OCI-LY1 (cell line): Measurements from ENCODE around the gene OARD1.

Source experiments
- H2AFZ ChIP-seq: fragments of 200-600 bp; sonication (generic), shearing (Covaris generic); 2 replicates; pipeline ENCODE4 v1.6.0; 2014; ENCODE audit warnings: antibody characterized with exemption, mild to moderate bottlenecking, low read length
- H3F3A ChIP-seq: fragments of 200-600 bp; sonication (generic), shearing (Covaris generic); 2 replicates; pipeline ENCODE4 v1.6.0; 2014; ENCODE audit warnings: mild to moderate bottlenecking, antibody characterized with exemption, low read length, moderate library complexity; ENCODE audit not compliant: insufficient read depth
- H3K27ac ChIP-seq: fragments of 200-600 bp; sonication (generic); 2 replicates; pipeline ENCODE4 v1.5.1; 2014; ENCODE audit warnings: low read length, mixed run types, mild to moderate bottlenecking, low read depth; ENCODE audit not compliant: poor library complexity, severe bottlenecking
- H3K27me3 ChIP-seq: fragments of 200-600 bp; sonication (generic); 2 replicates; pipeline ENCODE4 v1.6.0; 2014; ENCODE audit warnings: antibody characterized with exemption, mild to moderate bottlenecking, low read length, moderate library complexity; ENCODE audit not compliant: insufficient read depth
- H3K36me3 ChIP-seq: fragments of 200-600 bp; sonication (generic); 2 replicates; pipeline ENCODE4 v1.6.1; 2014; ENCODE audit warnings: mild to moderate bottlenecking, antibody characterized with exemption, low read length, moderate library complexity, mixed read lengths; ENCODE audit not compliant: insufficient read depth
- H3K4me1 ChIP-seq: fragments of 200-600 bp; sonication (generic); 2 replicates; pipeline ENCODE4 v1.5.1; 2014; ENCODE audit warnings: mild to moderate bottlenecking, low read length, moderate library complexity; ENCODE audit not compliant: insufficient read depth, severe bottlenecking
- H3K4me2 ChIP-seq: fragments of 200-600 bp; sonication (generic), shearing (Covaris generic); 2 replicates; pipeline ENCODE4 v1.6.1; 2014; ENCODE audit warnings: low read length
- H3K4me3 ChIP-seq: fragments of 200-600 bp; sonication (generic); 2 replicates; pipeline ENCODE4 v1.5.1; 2014; ENCODE audit warnings: low read length, low read depth, mild to moderate bottlenecking, mixed read lengths; ENCODE audit not compliant: poor library complexity, severe bottlenecking
- H3K79me2 ChIP-seq: fragments of 200-600 bp; shearing (Covaris generic); 2 replicates; pipeline ENCODE4 v1.6.1; 2016; ENCODE audit warnings: mixed run types, low read length, mixed read lengths; ENCODE audit not compliant: insufficient read depth
- H3K9ac ChIP-seq: fragments of 200-600 bp; sonication (generic), shearing (Covaris generic); 2 replicates; pipeline ENCODE4 v1.6.1; 2014; ENCODE audit warnings: mild to moderate bottlenecking, low read length, mixed read lengths
- H3K9me2 ChIP-seq: fragments of 200-600 bp; sonication (generic), shearing (Covaris generic); 2 replicates; pipeline ENCODE4 v1.6.1; 2014; ENCODE audit warnings: low read depth, mild to moderate bottlenecking, low read length, mixed read lengths
- H3K9me3 ChIP-seq: fragments of 200-600 bp; shearing (Covaris generic); 2 replicates; pipeline ENCODE4 v1.6.1; 2014; ENCODE audit warnings: low read length, mixed read lengths
- H4K20me1 ChIP-seq: fragments of 200-600 bp; sonication (generic), shearing (Covaris generic); 2 replicates; pipeline ENCODE4 v1.6.0; 2016; ENCODE audit warnings: mild to moderate bottlenecking, low read length; ENCODE audit not compliant: insufficient read depth
- CTCF ChIP-seq: fragments of 200-600 bp; sonication (generic), shearing (Covaris generic); IDR thresholded peaks from 2 replicates; pipeline ENCODE4 v1.5.1; 2017; ENCODE audit warnings: mild to moderate bottlenecking, antibody characterized with exemption, low read length, moderate library complexity, mixed read lengths
- EZH2 ChIP-seq: fragments of 200-600 bp; sonication (generic), shearing (Covaris generic); IDR thresholded peaks from 2 replicates; pipeline ENCODE4 v1.8.0; 2017; ENCODE audit warnings: borderline replicate concordance, mixed run types, mild to moderate bottlenecking, antibody characterized with exemption, low read length, moderate library complexity, mixed read lengths

The OARD1 gene

DNA sequence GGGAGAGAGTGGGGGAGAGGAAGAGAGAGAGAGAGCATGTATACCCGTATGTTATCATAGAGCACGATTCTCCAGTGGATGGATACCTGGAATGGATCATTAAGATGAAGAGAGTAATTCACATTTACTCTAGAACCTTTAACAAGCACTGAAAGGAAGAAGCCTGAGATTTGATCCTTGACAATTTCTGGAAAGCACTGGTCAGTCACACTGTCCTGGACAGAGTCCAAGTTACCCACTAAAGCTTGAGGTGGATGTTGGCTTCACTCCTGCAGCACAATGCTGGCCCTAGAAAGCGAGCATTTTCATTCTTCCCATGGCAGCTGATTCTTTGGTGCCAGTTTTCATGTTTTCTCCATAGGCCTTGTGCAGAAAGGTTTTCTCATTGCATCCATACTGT, 26.2 kb upstream of the OARD1 start:
- H3K4me3 ChIP-seq = no peak overlapping the region
- no peaks in the 10 kb centered on the region for H3K4me1 ChIP-seq
- no peaks in the 10 kb centered on the region for H4K20me1 ChIP-seq
- H2AFZ ChIP-seq = no peak overlapping the region
- no peaks in the 10 kb centered on the region for H3K9me2 ChIP-seq
- H3K79me2 ChIP-seq = no peaks in the 10 kb centered on the region
- no peaks in the 10 kb centered on the region for H3K27me3 ChIP-seq
- H3K36me3 ChIP-seq = peaks cover 85% of the 10 kb centered on the region
- no peak overlapping the region for H3K4me2 ChIP-seq
- no peaks in the 10 kb centered on the region for H3F3A ChIP-seq
- no peak for TF ChIP-seq EZH2
- TF ChIP-seq CTCF = no peak
- no peak overlapping the region for H3K9ac ChIP-seq
- H3K9me3 ChIP-seq = no peaks in the 10 kb centered on the region
- H3K27ac ChIP-seq = no peak overlapping the region

DNA sequence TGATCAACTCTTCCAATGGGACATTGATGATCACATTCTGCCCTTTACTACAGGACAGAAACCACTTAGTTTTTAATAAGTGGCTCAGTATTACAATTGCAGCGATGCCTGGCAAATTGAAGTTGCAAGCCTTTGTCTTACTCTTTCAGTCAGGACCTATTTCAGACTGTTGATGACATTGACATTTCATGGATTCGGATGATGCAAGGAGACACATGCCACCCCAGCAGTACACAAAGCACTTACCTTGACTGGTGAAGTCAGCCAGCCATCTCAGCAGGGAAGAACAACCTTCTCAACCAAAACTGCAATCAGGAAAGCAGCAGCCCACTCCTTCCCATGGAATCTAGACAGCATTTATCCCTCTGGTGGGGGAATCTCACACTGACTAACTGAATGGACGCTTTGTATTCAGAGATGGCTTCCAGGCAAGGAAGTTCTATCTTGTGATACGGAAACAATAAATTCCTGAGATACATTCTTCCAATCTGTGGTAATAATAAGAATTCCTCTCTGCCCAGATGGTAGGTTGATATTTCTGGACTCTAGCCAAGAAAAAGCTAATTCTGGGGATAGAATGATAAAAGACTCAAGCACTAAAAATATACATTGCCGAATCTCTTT, 25.4 kb upstream of the OARD1 start:
- H3K79me2 ChIP-seq = no peaks in the 10 kb centered on the region
- no peak overlapping the region for H2AFZ ChIP-seq
- H3K9me2 ChIP-seq = no peaks in the 10 kb centered on the region
- no peak overlapping the region for H3K4me2 ChIP-seq
- H3K27ac ChIP-seq = no peak overlapping the region
- TF ChIP-seq EZH2 (no peak), CTCF (no peak)
- no peak overlapping the region for H3K9ac ChIP-seq
- no peaks in the 10 kb centered on the region for H4K20me1 ChIP-seq
- H3K36me3 ChIP-seq = peaks cover 92% of the 10 kb centered on the region
- H3K9me3 ChIP-seq = no peaks in the 10 kb centered on the region
- no peaks in the 10 kb centered on the region for H3F3A ChIP-seq
- no peaks in the 10 kb centered on the region for H3K27me3 ChIP-seq
- H3K4me1 ChIP-seq = no peaks in the 10 kb centered on the region
- H3K4me3 ChIP-seq = no peak overlapping the region

DNA sequence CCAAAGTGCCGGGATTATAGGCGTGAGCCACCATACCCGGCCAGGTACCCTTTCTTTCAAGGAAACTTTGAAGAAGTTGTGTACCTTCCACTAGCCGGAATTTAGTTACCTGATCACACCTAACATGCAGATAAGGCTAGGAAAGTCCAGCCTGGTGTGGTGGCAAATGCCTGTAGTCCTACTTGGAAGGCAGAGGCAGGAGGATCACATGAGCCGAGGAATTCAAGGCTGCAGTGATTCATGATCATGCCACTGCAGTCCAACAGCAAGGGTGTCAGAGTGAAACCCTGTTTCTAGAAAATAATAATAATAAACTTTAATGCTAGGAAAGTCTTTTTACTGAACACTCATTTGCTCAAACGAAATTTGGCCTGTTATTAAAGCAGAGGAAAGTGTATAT, 21.6 kb upstream of the OARD1 start:
- Histone ChIP-seq H3K9ac (no peak overlapping the region), H3K9me3 (no peaks in the 10 kb centered on the region), H4K20me1 (no peaks in the 10 kb centered on the region), H3K4me3 (no peak overlapping the region), H3F3A (no peaks in the 10 kb centered on the region), H3K27ac (no peak overlapping the region), H2AFZ (no peak overlapping the region), H3K79me2 (no peaks in the 10 kb centered on the region), H3K4me2 (no peak overlapping the region), H3K4me1 (no peaks in the 10 kb centered on the region), H3K36me3 (peaks cover 96% of the 10 kb centered on the region), H3K27me3 (no peaks in the 10 kb centered on the region), H3K9me2 (no peaks in the 10 kb centered on the region)
- TF ChIP-seq EZH2 (no peak), CTCF (no peak)
